Neutrophil (primary cell): ENCODE data around the gene CEP85L.
A peak's percentile ranks its signal among the peaks of the same experiment; 100 is the strongest.

Experiments used
- H3K27ac ChIP-seq: fragments of 200-600 bp; sonication (generic); 2 replicates; pipeline ENCODE4 v1.5.1; 2016; ENCODE audit warnings: mild to moderate bottlenecking, moderate library complexity
- H3K27me3 ChIP-seq: fragments of 200-600 bp; sonication (generic); 2 replicates; pipeline ENCODE4 v1.6.0; 2016; ENCODE audit warnings: mild to moderate bottlenecking
- H3K36me3 ChIP-seq: fragments of 200-600 bp; sonication (generic); 2 replicates; pipeline ENCODE4 v1.5.1; 2017
- H3K4me1 ChIP-seq, 2 experiments: fragments of 200-600 bp in 1 of 2; sonication (generic) in 1 of 2; 1 replicate in 1 of 2; 2 replicates in 1 of 2; pipeline versions ENCODE4 v1.5.1 to v1.6.1; 2013 to 2016; ENCODE audit warnings: low read depth in 1 of 2, low read length in 1 of 2, mild to moderate bottlenecking in 1 of 2, moderate library complexity in 1 of 2; ENCODE audit not compliant: control insufficient read depth in 1 of 2, insufficient read depth in 1 of 2
- H3K4me3 ChIP-seq, 2 experiments: fragments of 200-600 bp in 1 of 2; sonication (generic) in 1 of 2; 1 replicate in 1 of 2; 2 replicates in 1 of 2; pipeline ENCODE4 v1.5.1; 2013 to 2016; ENCODE audit warnings: low read depth in 1 of 2, low read length in 1 of 2, mild to moderate bottlenecking in 1 of 2, moderate library complexity in 1 of 2
- H3K9me3 ChIP-seq: fragments of 200-600 bp; sonication (generic); 2 replicates; pipeline ENCODE4 v1.5.1; 2016
- CTCF ChIP-seq: fragments of 200-600 bp; sonication (generic); IDR thresholded peaks from 2 replicates; pipeline ENCODE4 v1.5.1; 2016; ENCODE audit warnings: antibody characterized with exemption

Gene CEP85L

GRCh38 chr6:118650582-118651281 is 659 bp downstream of the CEP85L start:
- peak; percentile 16 for TF ChIP-seq CTCF
- Histone ChIP-seq H3K36me3 (no peaks in the 10 kb centered on the region), H3K4me3 (peak overlapping the region; percentile 77 to 94), H3K9me3 (no peaks in the 10 kb centered on the region), H3K27ac (peak overlapping the region; percentile 86), H3K4me1 (peaks cover 15 to 21% of the 10 kb centered on the region in 2 experiments), H3K27me3 (peaks cover 59% of the 10 kb centered on the region)

GRCh38 chr6:118649918-118650581 is 1.3 kb downstream of the CEP85L start:
- no peaks in the 10 kb centered on the region for H3K36me3 ChIP-seq
- peaks cover 15 to 21% of the 10 kb centered on the region in 2 experiments for H3K4me1 ChIP-seq
- H3K27me3 ChIP-seq: peaks cover 52% of the 10 kb centered on the region
- no peak for TF ChIP-seq CTCF
- peak overlapping the region; percentile 77 to 94 for H3K4me3 ChIP-seq
- H3K9me3 ChIP-seq: no peaks in the 10 kb centered on the region
- H3K27ac ChIP-seq: peak overlapping the region; percentile 86

GRCh38 chr6:118648866-118649554 is 2.4 kb downstream of the CEP85L start:
- no peak for TF ChIP-seq CTCF
- no peak overlapping the region for H3K27ac ChIP-seq
- H3K36me3 ChIP-seq: no peaks in the 10 kb centered on the region
- H3K4me3 ChIP-seq: no peak overlapping the region
- H3K4me1 ChIP-seq: peaks cover 15 to 21% of the 10 kb centered on the region in 2 experiments
- no peaks in the 10 kb centered on the region for H3K9me3 ChIP-seq
- peaks cover 44% of the 10 kb centered on the region for H3K27me3 ChIP-seq

GRCh38 chr6:118646977-118647376 is 4.4 kb downstream of the CEP85L start:
- Histone ChIP-seq H3K9me3 (no peaks in the 10 kb centered on the region), H3K27me3 (peaks cover 26% of the 10 kb centered on the region), H3K36me3 (no peaks in the 10 kb centered on the region), H3K4me1 (peaks cover 13 to 18% of the 10 kb centered on the region in 2 experiments), H3K27ac (no peak overlapping the region), H3K4me3 (no peak overlapping the region)
- no peak for TF ChIP-seq CTCF

- H3K27me3 ChIP-seq: peaks cover 18% of the 10 kb centered on the region
- no peaks in the 10 kb centered on the region for H3K36me3 ChIP-seq
- no peak overlapping the region for H3K27ac ChIP-seq
- peaks cover 8 to 13% of the 10 kb centered on the region in 2 experiments for H3K4me1 ChIP-seq
- H3K9me3 ChIP-seq: no peaks in the 10 kb centered on the region
- no peak overlapping the region for H3K4me3 ChIP-seq
- TF ChIP-seq CTCF: no peak
Observed at GRCh38 chr6:118645395-118645794, 6.0 kb downstream of the CEP85L start.
